GM12878 (cell line): ENCODE data around the gene TDRD12. TPM values are rescaled to one million over a fixed set of nuclear protein-coding genes. Genes with fewer than 3 reads are reported as not detected.

ENCODE experiments used
- ATAC-seq: fragments of 200-7000 bp; cut with Tn5 transposase; 3 replicates; pipeline ENCODE4 v1.9.1; 2020; ENCODE audit warnings: mild to moderate bottlenecking, moderate library complexity
- BruUV-seq: library from RNA; stranded (reverse); fragments of 400-500 nt; replicated peaks from 2 replicates; lab custom pipeline; 2021; lab: Mats Ljungman, UMichigan
- CTCF ChIA-PET: fragments of 300-600 bp; sonication (Branson Sonifier 250); formaldehyde crosslinking; extraction: SDS; loops from one replicate; lab custom pipeline; 2021; ENCODE audit warnings: inconsistent platforms; lab: Yijun Ruan, JAX
- POLR2A ChIA-PET: fragments of 350-600 bp; formaldehyde crosslinking; extraction: SDS; loops from one replicate; lab custom pipeline; 2021; ENCODE audit warnings: inconsistent platforms; lab: Charles Lee
- RAD21 ChIA-PET: fragments of 300-600 bp; sonication (Branson Sonifier 250); formaldehyde crosslinking; loops from one replicate; lab custom pipeline; 2023; ENCODE audit warnings: antibody characterized with exemption; ENCODE audit not compliant: unreplicated experiment; lab: Charles Lee
- SMC1A ChIA-PET: fragments of 300-600 bp; sonication (Branson Sonifier 250); formaldehyde crosslinking; loops from one replicate; lab custom pipeline; 2023; ENCODE audit not compliant: unreplicated experiment, uncharacterized antibody; lab: Charles Lee
- DNase-seq: peaks from one replicate; pipeline ENCODE4 v3.0.0-alpha.2; 2011; ENCODE audit warnings: low read depth, low spot score
- FAIRE-seq: peaks from 3 replicates; lab custom pipeline; 2011; peaks lifted over from hg19 to GRCh38; lab: Jason Lieb, UNC
- H2AFZ ChIP-seq: 2 replicates; pipeline ENCODE4 v1.6.0; 2011; ENCODE audit warnings: low read depth, low read length, control low read depth; ENCODE audit not compliant: control insufficient read depth
- H3K27ac ChIP-seq: 2 replicates; pipeline ENCODE4 v1.5.1; 2011; ENCODE audit warnings: control low read depth; ENCODE audit not compliant: control insufficient read depth, insufficient read depth
- H3K27me3 ChIP-seq, 2 experiments: replicated peaks in 1 of 2; 2 replicates each; pipeline versions ENCODE4 v1.6.0 to v1.6.1; 2011; ENCODE audit warnings: low read length in 1 of 2; ENCODE audit not compliant: control insufficient read depth in 2 of 2, insufficient read depth in 2 of 2
- H3K36me3 ChIP-seq, 2 experiments: 2 replicates each; pipeline ENCODE4 v1.5.1; 2011; ENCODE audit warnings: low read length in 1 of 2; ENCODE audit not compliant: control insufficient read depth in 2 of 2, insufficient read depth in 2 of 2
- H3K4me1 ChIP-seq: 2 replicates; pipeline ENCODE4 v1.6.1; 2011; ENCODE audit warnings: mild to moderate bottlenecking, low read length, moderate library complexity, mixed read lengths; ENCODE audit not compliant: control insufficient read depth, insufficient read depth
- H3K4me2 ChIP-seq: 2 replicates; pipeline ENCODE4 v1.6.0; 2011; ENCODE audit warnings: control low read depth; ENCODE audit not compliant: control insufficient read depth, insufficient read depth
- H3K4me3 ChIP-seq: fragments of 200-600 bp; sonication (generic); 2 replicates; pipeline ENCODE4 v1.5.1; 2016
- H3K79me2 ChIP-seq: 2 replicates; pipeline ENCODE4 v1.6.0; 2011; ENCODE audit warnings: low read length; ENCODE audit not compliant: control insufficient read depth, insufficient read depth
- H3K9ac ChIP-seq: 2 replicates; pipeline ENCODE4 v1.8.0; 2011; ENCODE audit warnings: low read length, control low read depth, mixed read lengths; ENCODE audit not compliant: control insufficient read depth, insufficient read depth
- H3K9me3 ChIP-seq: replicated peaks from 3 replicates; pipeline ENCODE4 v1.5.1; 2011; ENCODE audit warnings: mild to moderate bottlenecking, low read length; ENCODE audit not compliant: control insufficient read depth, insufficient read depth
- H4K20me1 ChIP-seq: 2 replicates; pipeline ENCODE4 v1.6.0; 2011; ENCODE audit not compliant: control insufficient read depth, insufficient read depth
- CHD2 ChIP-seq: IDR thresholded peaks from 2 replicates; pipeline ENCODE4 v1.6.1; 2011; ENCODE audit warnings: low read depth, low read length, improper control_type of control experiment, borderline replicate concordance
- CUX1 ChIP-seq: IDR thresholded peaks from 2 replicates; pipeline ENCODE4 v1.6.1; 2012; ENCODE audit warnings: improper control_type of control experiment, low read depth, low read length; ENCODE audit not compliant: insufficient replicate concordance
- ZNF622 ChIP-seq: fragments of 450-650 bp; IDR thresholded peaks from 2 replicates; pipeline ENCODE4 v1.6.1; 2017; ENCODE audit warnings: mild to moderate bottlenecking, inconsistent platforms
- WGBS: methylation state at CpG from one replicate; pipeline ENCODE4 v1.1.6; 2016; ENCODE audit warnings: low lambda C conversion rate; ENCODE audit not compliant: insufficient replicate concordance, insufficient coverage; ENCODE audit errors: missing lambda C conversion rate; 5-methylcytosine and 5-hydroxymethylcytosine counted together
- in situ Hi-C: fragments of 300-500 bp; cut with MboI; formaldehyde crosslinking; loops from 9 replicates; pipeline ENCODE4 v1.14.3; 2018; ENCODE audit warnings: mixed read lengths
- intact Hi-C: fragments of 100-400 bp; cut with micrococcal nuclease; formaldehyde crosslinking; loops from one replicate; pipeline ENCODE4 v1.14.2; 2022; ENCODE audit not compliant: unreplicated experiment
- polyA plus RNA-seq, 11 experiments: library from polyadenylated mRNA; depleted of rRNA in 4 of 11; unstranded in 6 of 11; stranded (reverse) in 5 of 11; fragments of >200 nt; fragmentation: Nextera tagmentation in 4 of 11; fragmentation: Illumina TruSeq in 1 of 11; extraction: Ambion mirVana in 4 of 11; extraction: Trizol in 1 of 11; gene quantifications; 1 replicate in 1 of 11; 2 replicates in 10 of 11; pipeline versions ENCODE4 v1.2.1 to v1.2.3, GENCODE V29; 2011 to 2016; ENCODE audit warnings: inconsistent platforms in 2 of 11, missing spikeins in 2 of 11, low read depth in 1 of 11
- total RNA-seq, 4 experiments: library from RNA; depleted of rRNA in 3 of 4; stranded (reverse); fragments of >200 nt in 3 of 4; fragmentation: Illumina TruSeq in 1 of 4; extraction: Trizol in 1 of 4; gene quantifications; 2 replicates each; pipeline versions ENCODE4 v1.2.1 to v1.2.3, GENCODE V29; 2013 to 2021

The TDRD12 gene
- total and polyA plus RNA-seq, 10 of the 15 experiments (the other 5 are each of a cell fraction or from before 2014, with no cell fraction given): 0.08 to 0.15 TPM; not detected in 8

GRCh38 chr19:32869966-32870573 is 150.5 kb downstream of the TDRD12 start:
- WGBS: 50% methylated on average over 18 of the region's 18 CpGs
- no peaks in the 10 kb centered on the region for H3K36me3 ChIP-seq
- peak; percentile 69 for ATAC-seq

More at GRCh38 chr19:32869966-32870573, 150.5 kb downstream of the TDRD12 start:
- no peak overlapping the region for H3K4me2 ChIP-seq
- H2AFZ ChIP-seq: no peak overlapping the region
- H3K9ac ChIP-seq: no peak overlapping the region
- H3K4me3 ChIP-seq: no peak overlapping the region
- SMC1A ChIA-PET: no interaction called here
- intact Hi-C loops: no loop called here
- H3K4me1 ChIP-seq: no peaks in the 10 kb centered on the region
- POLR2A ChIA-PET: no interaction called here
- no peak for FAIRE-seq
- no peaks in the 10 kb centered on the region for H3K27me3 ChIP-seq
- H4K20me1 ChIP-seq: no peaks in the 10 kb centered on the region
- in situ Hi-C loops: no loop called here
- RAD21 ChIA-PET: no interaction called here
- DNase-seq: no peak
- H3K9me3 ChIP-seq: no peaks in the 10 kb centered on the region
- no peaks in the 10 kb centered on the region for H3K79me2 ChIP-seq
- TF ChIP-seq CUX1 (no peak), CHD2 (no peak), ZNF622 (no peak)
- no TSS peak for BruUV-seq
- CTCF ChIA-PET: no interaction called here
- H3K27ac ChIP-seq: no peak overlapping the region
